Ramos (cell line): ENCODE results near the gene ZNF155.

Experiments
- in situ Hi-C: fragments of 300-500 bp; cut with MboI; formaldehyde crosslinking; loops from one replicate; pipeline ENCODE4 v1.14.3; 2022; ENCODE audit warnings: low sequenced_read_pairs; ENCODE audit not compliant: unreplicated experiment

Gene ZNF155

GRCh38 chr19:44002566-44003460, 18.8 kb downstream of the ZNF155 start, which contains the start of gene ZNF230:
Gene ZNF230, plus strand, starts transcription at chr19:44002957. Its CDS starts 4,122 bp downstream, at chr19:44007079.
- in situ Hi-C loops, result no loop called here

- in situ Hi-C loops, result no loop called here
Observed at GRCh38 chr19:44003461-44004009, 19.5 kb downstream of the ZNF155 start.

- in situ Hi-C loops, result no loop called here
Observed at GRCh38 chr19:44005973-44006372, 22.0 kb downstream of the ZNF155 start.

- in situ Hi-C loops, result no loop called here
Observed at GRCh38 chr19:44007473-44007872, 23.5 kb downstream of the ZNF155 start.

GRCh38 chr19:44010468-44010867, 26.5 kb downstream of the ZNF155 start:
- in situ Hi-C loops, result no loop called here

GRCh38 chr19:44019498-44019897, 35.5 kb downstream of the ZNF155 start:
- in situ Hi-C loops, result no loop called here

GRCh38 chr19:44021221-44021620, 37.2 kb downstream of the ZNF155 start:
- in situ Hi-C loops, result no loop called here

- in situ Hi-C loops, result no loop called here
Observed at GRCh38 chr19:44024900-44025216, 40.9 kb downstream of the ZNF155 start.

GRCh38 chr19:44025217-44025936, 41.4 kb downstream of the ZNF155 start, which contains the start of gene ZNF222:
Gene ZNF222, plus strand, starts transcription at chr19:44025379. Its CDS starts 58 bp downstream, at chr19:44025437.
- in situ Hi-C loops, result no loop called here

GRCh38 chr19:44026622-44027021, 42.6 kb downstream of the ZNF155 start:
- in situ Hi-C loops, result no loop called here

GRCh38 chr19:44032001-44032610, 48.1 kb downstream of the ZNF155 start:
- in situ Hi-C loops, result no loop called here

GRCh38 chr19:44042147-44042546, 58.2 kb downstream of the ZNF155 start:
- in situ Hi-C loops, result no loop called here
